MM.1S (cell line): ENCODE measurements around the gene UBL5.
A peak's percentile ranks its signal among the peaks of the same experiment; 100 is the strongest.

Experiments used
- DNase-seq: peaks from one replicate; pipeline ENCODE4 v3.0.0-alpha.2; 2015
- H2AFZ ChIP-seq: fragments of 300-600 bp; sonication (generic); 2 replicates; pipeline ENCODE4 v1.6.0; 2016; ENCODE audit warnings: antibody characterized with exemption, low read length
- H3F3A ChIP-seq: fragments of 300-600 bp; sonication (generic); 2 replicates; pipeline ENCODE4 v1.6.1; 2016; ENCODE audit warnings: mild to moderate bottlenecking, antibody characterized with exemption, low read length, moderate library complexity, mixed read lengths; ENCODE audit not compliant: insufficient read depth
- H3K27ac ChIP-seq: fragments of 300-600 bp; sonication (generic); 2 replicates; pipeline ENCODE4 v1.5.1; 2016; ENCODE audit warnings: mild to moderate bottlenecking, low read length
- H3K27me3 ChIP-seq: fragments of 300-600 bp; sonication (generic); replicated peaks from 2 replicates; pipeline ENCODE4 v1.6.0; 2016; ENCODE audit warnings: low read length; ENCODE audit not compliant: insufficient read depth
- H3K36me3 ChIP-seq: fragments of 300-600 bp; sonication (generic); replicated peaks from 2 replicates; pipeline ENCODE4 v1.6.1; 2016; ENCODE audit warnings: mild to moderate bottlenecking, low read length, mixed read lengths; ENCODE audit not compliant: insufficient read depth
- H3K4me1 ChIP-seq: fragments of 300-600 bp; sonication (generic); 2 replicates; pipeline ENCODE4 v1.6.1; 2016; ENCODE audit warnings: low read length, mixed read lengths
- H3K4me2 ChIP-seq: fragments of 300-600 bp; sonication (generic); 2 replicates; pipeline ENCODE4 v1.6.0; 2016; ENCODE audit warnings: low read depth, low read length
- H3K4me3 ChIP-seq: fragments of 300-600 bp; sonication (generic); 2 replicates; pipeline ENCODE4 v1.5.1; 2016; ENCODE audit warnings: low read length, mixed read lengths
- H3K79me2 ChIP-seq: fragments of 300-600 bp; sonication (generic); 2 replicates; pipeline ENCODE4 v1.6.1; 2016; ENCODE audit warnings: mixed run types, low read length, mixed read lengths
- H3K9ac ChIP-seq: fragments of 300-600 bp; sonication (generic); 2 replicates; pipeline ENCODE4 v1.6.1; 2016; ENCODE audit warnings: low read length, mixed read lengths
- H3K9me2 ChIP-seq: fragments of 300-600 bp; sonication (generic); replicated peaks from 2 replicates; pipeline ENCODE4 v1.6.1; 2016; ENCODE audit warnings: mild to moderate bottlenecking, low read length, mixed read lengths; ENCODE audit not compliant: insufficient read depth
- H3K9me3 ChIP-seq: fragments of 300-600 bp; sonication (generic); replicated peaks from 2 replicates; pipeline ENCODE4 v1.6.1; 2016; ENCODE audit warnings: mild to moderate bottlenecking, low read length, mixed read lengths; ENCODE audit not compliant: insufficient read depth
- H4K20me1 ChIP-seq: fragments of 300-600 bp; sonication (generic); 2 replicates; pipeline ENCODE4 v1.6.1; 2016; ENCODE audit warnings: mild to moderate bottlenecking, low read length, moderate library complexity, mixed read lengths; ENCODE audit not compliant: insufficient read depth
- EZH2 ChIP-seq: fragments of 300-600 bp; sonication (generic); optimal IDR thresholded peaks from 2 replicates; pipeline ENCODE3; 2017; ENCODE audit warnings: low read depth, mild to moderate bottlenecking, antibody characterized with exemption, low read length, mixed read lengths
- EZH2phosphoT487 ChIP-seq: fragments of 300-600 bp; sonication (generic); IDR thresholded peaks from 2 replicates; pipeline ENCODE4 v1.6.1; 2018; ENCODE audit warnings: antibody characterized with exemption, low read length
- TF ChIP-seq, protein P1 (sequence below): fragments of 300-600 bp; sonication (generic); IDR thresholded peaks from 2 replicates; pipeline ENCODE4 v1.5.1; 2016; ENCODE audit warnings: antibody characterized with exemption, low read length, mixed read lengths

UBL5 gene

DNA sequence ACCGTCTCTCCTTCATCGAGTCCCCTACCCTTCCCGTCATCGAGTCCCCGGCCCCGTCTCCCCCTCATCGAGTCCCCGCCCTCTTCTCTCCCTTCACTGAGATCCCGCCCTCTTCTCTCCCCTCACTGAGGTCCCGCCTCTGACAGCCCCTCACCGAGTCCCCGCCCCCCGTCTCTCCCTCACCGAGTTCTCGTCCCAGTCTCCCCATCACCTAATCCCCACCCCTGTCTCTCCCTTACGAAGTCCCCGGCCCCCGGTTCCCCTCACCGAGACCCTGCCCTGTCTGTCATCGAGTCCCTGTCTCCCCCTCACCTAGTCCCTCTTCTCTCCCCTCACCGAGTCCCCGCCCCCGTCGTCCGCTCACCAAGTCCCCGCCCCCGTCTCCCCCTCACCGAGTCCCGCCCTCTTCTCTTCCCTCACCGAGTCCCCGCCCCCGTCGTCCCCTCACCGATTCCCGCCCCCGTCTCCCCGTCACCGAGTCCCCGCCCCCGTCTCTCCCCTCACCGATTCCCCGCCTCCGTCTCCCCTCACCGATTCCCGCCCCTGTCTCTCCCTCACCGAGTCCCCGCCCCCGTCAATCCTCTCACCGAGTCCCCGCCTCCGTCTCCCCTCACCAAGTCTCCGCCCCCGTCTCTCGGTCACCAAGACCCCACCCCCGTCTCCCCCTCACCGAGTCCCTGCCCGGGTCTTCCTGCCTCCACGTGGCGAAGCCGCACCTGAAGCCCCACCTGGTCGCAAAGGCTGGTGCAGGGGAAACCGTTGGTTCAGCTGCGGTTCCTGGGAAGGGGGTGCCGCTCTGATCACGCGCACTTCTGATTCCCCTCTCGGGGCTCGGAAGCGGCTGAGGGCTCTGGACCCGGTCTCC is 35.3 kb upstream of the UBL5 start:
- Histone ChIP-seq H3K9me2 (no peaks in the 10 kb centered on the region), H3K36me3 (no peaks in the 10 kb centered on the region), H4K20me1 (no peaks in the 10 kb centered on the region), H3F3A (peaks cover 12% of the 10 kb centered on the region; the same call in 1 of the 2 replicates), H3K27me3 (no peaks in the 10 kb centered on the region), H3K4me2 (peak overlapping the region; percentile 66; the same call in 1 of the 2 replicates), H3K27ac (no peak overlapping the region), H3K79me2 (no peaks in the 10 kb centered on the region), H3K9me3 (no peaks in the 10 kb centered on the region), H3K4me1 (peaks cover 8% of the 10 kb centered on the region), H3K4me3 (peak overlapping the region; percentile 69), H3K9ac (no peak overlapping the region; the same call in 1 of the 2 replicates), H2AFZ (peak overlapping the region; percentile 88)
- no peak for TF ChIP-seq EZH2
- TF ChIP-seq, protein P1, sequence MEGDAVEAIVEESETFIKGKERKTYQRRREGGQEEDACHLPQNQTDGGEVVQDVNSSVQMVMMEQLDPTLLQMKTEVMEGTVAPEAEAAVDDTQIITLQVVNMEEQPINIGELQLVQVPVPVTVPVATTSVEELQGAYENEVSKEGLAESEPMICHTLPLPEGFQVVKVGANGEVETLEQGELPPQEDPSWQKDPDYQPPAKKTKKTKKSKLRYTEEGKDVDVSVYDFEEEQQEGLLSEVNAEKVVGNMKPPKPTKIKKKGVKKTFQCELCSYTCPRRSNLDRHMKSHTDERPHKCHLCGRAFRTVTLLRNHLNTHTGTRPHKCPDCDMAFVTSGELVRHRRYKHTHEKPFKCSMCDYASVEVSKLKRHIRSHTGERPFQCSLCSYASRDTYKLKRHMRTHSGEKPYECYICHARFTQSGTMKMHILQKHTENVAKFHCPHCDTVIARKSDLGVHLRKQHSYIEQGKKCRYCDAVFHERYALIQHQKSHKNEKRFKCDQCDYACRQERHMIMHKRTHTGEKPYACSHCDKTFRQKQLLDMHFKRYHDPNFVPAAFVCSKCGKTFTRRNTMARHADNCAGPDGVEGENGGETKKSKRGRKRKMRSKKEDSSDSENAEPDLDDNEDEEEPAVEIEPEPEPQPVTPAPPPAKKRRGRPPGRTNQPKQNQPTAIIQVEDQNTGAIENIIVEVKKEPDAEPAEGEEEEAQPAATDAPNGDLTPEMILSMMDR: no peak
- no peak for TF ChIP-seq EZH2phosphoT487
- peak; percentile 81 for DNase-seq

DNA sequence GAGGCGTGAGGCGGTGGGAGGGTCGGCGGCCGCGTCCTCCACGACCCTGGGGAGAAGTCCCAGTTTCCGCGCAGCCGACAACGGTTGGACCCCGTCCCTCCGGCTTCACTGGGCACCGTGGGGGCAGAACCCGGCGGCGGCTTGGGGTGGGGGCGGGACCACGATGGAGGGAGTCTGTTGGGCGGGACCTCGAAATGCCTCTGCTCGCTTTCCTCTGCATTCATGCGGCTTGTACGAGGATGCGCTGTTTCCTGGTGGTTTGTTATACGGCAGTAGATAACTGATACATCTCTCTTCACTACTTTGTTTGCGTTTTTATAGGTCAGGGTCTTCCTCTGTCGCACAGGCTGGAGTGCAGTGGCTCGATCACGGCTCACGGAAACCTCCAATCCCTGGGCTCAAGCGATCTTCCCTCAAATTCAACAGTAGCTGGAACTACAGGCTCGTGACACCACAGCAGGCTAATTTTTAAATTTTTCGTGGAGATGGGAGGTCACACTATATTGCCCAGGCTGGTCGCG is 34.6 kb upstream of the UBL5 start:
- H3K27ac ChIP-seq: no peak overlapping the region
- DNase-seq: no peak
- TF ChIP-seq EZH2 (no peak), EZH2phosphoT487 (no peak)
- TF ChIP-seq, protein P1: no peak
- no peaks in the 10 kb centered on the region for H3K36me3 ChIP-seq
- peak overlapping the region; percentile 69; the same call in 1 of the 2 replicates for H3K4me3 ChIP-seq
- no peaks in the 10 kb centered on the region for H3K79me2 ChIP-seq
- H3K9me2 ChIP-seq: no peaks in the 10 kb centered on the region
- peaks cover 8% of the 10 kb centered on the region for H3K4me1 ChIP-seq
- H3K4me2 ChIP-seq: peak overlapping the region; percentile 43; the same call in 1 of the 2 replicates
- H4K20me1 ChIP-seq: no peaks in the 10 kb centered on the region
- no peak overlapping the region for H3K9ac ChIP-seq
- H3K9me3 ChIP-seq: no peaks in the 10 kb centered on the region
- H3F3A ChIP-seq: peaks cover 12% of the 10 kb centered on the region; the same call in 1 of the 2 replicates
- peak overlapping the region; percentile 74; the same call in 1 of the 2 replicates for H2AFZ ChIP-seq
- H3K27me3 ChIP-seq: no peaks in the 10 kb centered on the region

DNA sequence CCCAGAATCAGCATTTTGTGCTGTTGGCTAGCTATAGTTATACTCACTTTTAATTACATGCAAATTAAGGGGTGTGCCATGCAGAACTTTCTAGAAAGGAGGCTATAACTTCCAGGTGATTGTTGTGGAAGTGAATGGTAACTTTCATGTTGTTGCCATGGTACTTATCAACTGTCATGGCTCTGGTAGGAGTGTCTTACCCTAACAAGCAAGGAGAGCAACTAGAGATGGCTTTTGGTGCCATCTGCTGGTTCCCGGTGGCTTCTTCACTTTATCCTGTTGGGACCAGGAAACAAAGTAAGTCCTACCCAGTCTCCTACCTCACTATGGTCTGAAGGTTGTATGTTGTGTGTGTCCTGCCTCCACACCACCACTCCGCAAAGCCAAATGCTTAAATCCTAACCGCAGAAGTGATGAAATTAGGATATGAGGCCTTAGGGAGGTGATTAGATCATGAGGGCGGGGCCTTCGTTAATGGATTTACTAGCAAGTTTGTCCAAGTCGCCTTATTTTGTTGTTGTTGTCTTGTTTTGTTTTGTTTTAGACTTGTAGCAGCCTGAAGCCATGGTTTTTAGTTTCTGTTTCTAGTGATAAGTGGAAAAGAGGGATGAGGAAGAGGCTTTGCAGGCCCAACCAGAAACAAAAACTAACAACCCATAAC is 31.5 kb upstream of the UBL5 start:
- no peaks in the 10 kb centered on the region for H3K27me3 ChIP-seq
- no peaks in the 10 kb centered on the region for H3K36me3 ChIP-seq
- peak overlapping the region; percentile 14; the same call in 1 of the 2 replicates for H3K4me2 ChIP-seq
- H3K4me1 ChIP-seq: peaks cover 8% of the 10 kb centered on the region
- DNase-seq: peak; percentile 93
- H3K9me3 ChIP-seq: no peaks in the 10 kb centered on the region
- H2AFZ ChIP-seq: peak overlapping the region; percentile 59
- H3K27ac ChIP-seq: no peak overlapping the region; the same call in 1 of the 2 replicates
- no peak overlapping the region for H3K9ac ChIP-seq
- H3K79me2 ChIP-seq: no peaks in the 10 kb centered on the region
- H3K9me2 ChIP-seq: no peaks in the 10 kb centered on the region
- peaks cover 12% of the 10 kb centered on the region; the same call in 1 of the 2 replicates for H3F3A ChIP-seq
- no peaks in the 10 kb centered on the region for H4K20me1 ChIP-seq
- no peak overlapping the region for H3K4me3 ChIP-seq
- TF ChIP-seq EZH2phosphoT487: no peak
- TF ChIP-seq, protein P1: peak; percentile 89
